Measurements from ENCODE around the gene HECW1.
"Not testable (repeated sequence)": the region's sequence is repeated elsewhere in the genome, so short reads cannot be mapped to it uniquely, and the experiment has no call there.

HECW1 gene

DNA sequence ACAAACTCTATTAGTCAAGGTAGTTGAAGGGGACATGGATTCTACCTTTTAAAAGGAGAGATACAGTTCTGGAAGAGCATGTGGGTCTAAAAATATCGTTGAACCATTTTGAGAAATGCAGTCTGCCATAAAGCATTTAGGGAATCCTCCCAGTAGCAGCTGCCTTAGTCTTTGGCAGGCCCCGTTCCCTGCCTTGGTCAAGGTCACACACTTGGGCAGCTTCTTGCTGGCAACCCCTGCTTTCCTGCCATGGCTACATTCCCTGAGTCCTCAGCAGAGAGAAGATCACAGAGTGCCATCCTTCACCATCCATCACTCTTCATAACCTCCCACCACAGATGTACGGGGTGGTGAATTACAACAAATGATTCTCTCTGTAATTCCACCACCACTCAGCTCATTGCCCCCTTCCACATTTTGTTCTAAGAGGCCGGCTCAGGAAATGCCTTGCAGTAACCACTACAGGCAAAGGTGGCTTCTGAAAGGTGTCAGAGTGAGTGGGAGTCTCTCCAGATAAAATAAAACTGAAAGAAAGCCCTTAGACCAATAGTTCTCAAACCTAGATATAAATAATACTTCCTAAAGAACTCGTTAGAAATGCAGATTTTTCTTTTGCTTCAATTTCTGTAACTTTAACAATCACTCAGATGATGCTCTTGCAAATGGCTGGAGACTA is 349.0 kb downstream of the HECW1 start:
- no peak for DNase-seq (ENCODE audit: low spot score)
- FAIRE-seq, result no peak

- DNase-seq (ENCODE audit: low spot score) (no peak), FAIRE-seq (no peak)
These were observed 350.4 kb downstream of the HECW1 start for GRCh38 chr7:43462836-43463235.

DNA sequence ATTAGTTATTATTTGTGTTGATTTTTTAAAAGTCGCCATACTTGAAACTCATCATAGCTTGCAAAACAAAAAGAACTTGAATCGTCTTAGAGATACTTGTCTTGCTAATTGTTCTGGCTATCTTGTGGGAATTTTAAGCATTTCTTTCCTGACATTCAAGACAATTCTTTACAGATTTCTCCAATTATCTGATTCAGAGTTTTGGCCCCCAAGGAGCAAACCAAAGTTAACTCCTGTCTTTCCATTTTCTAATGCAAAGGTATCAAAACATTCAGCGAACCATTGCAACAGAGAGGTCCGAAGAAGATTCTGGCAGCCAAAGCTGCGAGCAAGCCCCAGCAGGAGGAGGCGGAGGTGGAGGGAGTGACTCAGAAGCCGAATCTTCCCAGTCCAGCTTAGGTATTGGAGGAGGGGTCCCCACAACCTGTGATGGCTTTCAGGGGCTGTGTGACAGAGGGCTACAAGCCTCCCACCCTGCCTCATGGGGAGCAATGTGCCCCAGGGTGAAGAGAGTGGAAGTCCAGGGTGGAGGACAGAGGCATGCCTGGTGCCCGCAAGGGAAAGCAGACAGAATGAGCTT is 351.0 kb downstream of the HECW1 start:
- no peak for DNase-seq (ENCODE audit: low spot score)
- no peak for FAIRE-seq

GRCh38 chr7:43465581-43466554 is 353.4 kb downstream of the HECW1 start:
- no peak for FAIRE-seq
- no peak for DNase-seq (ENCODE audit: low spot score)

GRCh38 chr7:43467406-43467805 is 355.0 kb downstream of the HECW1 start:
- FAIRE-seq (no peak), DNase-seq (ENCODE audit: low spot score) (peak; percentile 39)

- no peak for DNase-seq (ENCODE audit: low spot score)
- no peak for FAIRE-seq
These were observed 355.4 kb downstream of the HECW1 start for GRCh38 chr7:43467846-43468245.

DNA sequence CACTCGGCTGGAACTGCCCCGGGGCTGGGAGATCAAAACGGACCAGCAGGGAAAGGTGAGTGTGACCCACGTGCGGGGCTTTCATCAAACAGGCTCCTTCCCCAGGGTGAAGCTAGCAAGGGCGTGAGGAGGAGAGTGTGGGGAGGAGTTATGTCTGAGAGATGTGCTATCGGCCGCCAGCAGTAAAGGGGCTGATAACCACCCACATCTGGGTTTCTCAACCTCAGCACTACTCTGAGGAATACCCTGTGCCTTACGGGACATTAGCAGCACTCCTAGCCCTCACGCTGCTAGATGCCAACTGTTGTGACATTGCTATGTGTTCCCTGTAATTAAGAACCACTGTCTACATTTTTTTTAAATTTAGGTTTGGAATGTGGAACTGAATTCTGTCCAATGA is 356.6 kb downstream of the HECW1 start:
- DNase-seq (ENCODE audit: low spot score), result no peak
- no peak for FAIRE-seq

DNA sequence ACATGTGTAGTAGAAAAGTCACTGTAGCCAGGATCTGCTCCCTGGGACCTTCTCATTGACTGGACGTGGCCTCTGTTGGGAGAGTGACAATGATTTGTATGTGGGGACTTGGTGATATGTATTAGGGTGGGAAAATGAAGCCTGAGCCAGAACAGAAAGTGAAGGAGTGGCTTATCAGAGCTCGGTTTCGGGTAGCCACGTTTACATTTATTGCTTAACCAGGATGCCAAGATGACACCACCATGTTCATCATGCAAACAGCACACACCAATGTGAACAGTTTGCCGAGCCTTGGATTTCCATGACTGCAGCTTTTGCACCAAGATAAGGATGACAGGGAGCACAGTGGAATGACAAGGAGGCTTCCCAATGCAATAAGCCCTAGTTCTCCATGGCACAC is 357.7 kb downstream of the HECW1 start:
- DNase-seq (ENCODE audit: low spot score), result no peak
- FAIRE-seq, result no peak

DNA sequence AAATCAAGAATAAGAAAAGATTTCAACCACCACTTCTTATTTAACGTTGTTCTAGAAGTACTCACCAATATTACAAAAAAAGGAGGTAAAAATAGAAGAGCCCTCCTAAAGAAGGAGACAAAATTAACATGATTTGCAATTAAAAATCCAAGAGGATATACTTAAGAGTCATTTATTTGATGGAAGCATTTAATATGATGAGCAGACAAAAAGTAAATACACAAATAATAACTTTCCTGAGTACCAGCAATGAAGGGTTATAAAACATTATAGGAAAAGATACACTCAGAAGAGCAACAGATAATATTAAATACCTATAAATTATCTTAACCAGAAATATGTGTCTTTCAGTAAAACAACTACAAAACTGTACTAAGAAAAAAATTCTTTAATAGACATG is 363.5 kb downstream of the HECW1 start:
- no peak for DNase-seq (ENCODE audit: low spot score)
- FAIRE-seq, result peak; percentile 37

DNA sequence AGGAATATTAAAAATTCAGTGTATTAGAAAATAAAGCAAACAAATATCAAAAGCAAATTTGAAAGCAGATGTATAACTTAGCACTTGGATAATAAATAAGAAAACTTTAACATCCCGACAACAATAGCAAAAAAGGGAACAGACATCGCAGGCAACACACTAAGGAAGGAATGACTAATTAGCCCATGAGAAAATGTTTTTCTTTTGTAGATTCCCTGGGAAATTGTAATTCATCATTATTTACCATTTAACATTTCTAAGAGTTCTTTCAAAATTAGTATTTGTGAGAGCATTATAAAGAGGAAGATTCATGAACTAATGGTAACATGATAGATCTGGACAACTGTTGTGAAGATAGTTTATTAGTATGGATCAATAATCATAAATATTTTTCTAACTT is 364.4 kb downstream of the HECW1 start:
- FAIRE-seq, result no peak
- no peak for DNase-seq (ENCODE audit: low spot score)

DNA sequence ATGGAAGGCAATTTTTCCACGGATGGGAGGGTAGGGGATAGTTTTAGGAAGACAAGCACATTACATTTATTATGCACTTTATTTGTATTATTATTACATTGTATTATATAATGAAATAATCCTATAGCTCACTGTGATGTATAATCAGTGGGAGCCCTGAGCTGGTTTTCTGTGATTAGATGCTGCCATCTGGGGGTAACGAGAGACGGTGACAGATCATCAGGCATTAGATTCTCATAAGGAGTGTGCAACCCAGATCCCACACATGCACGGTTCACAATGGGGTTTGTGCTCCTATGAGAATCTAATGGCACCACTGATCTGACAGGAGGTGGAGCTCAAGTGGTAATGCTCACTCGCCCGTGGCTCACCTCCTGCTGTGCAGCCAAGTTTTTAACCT is 366.6 kb downstream of the HECW1 start:
- FAIRE-seq, result peak; percentile 59
- peak; percentile 27 for DNase-seq (ENCODE audit: low spot score)

GRCh38 chr7:43479543-43479942 is 367.1 kb downstream of the HECW1 start:
- FAIRE-seq (no peak), DNase-seq (ENCODE audit: low spot score) (no peak)

- FAIRE-seq (no peak), DNase-seq (ENCODE audit: low spot score) (no peak)
These were observed 368.1 kb downstream of the HECW1 start for GRCh38 chr7:43480581-43480980.

- DNase-seq (ENCODE audit: low spot score) (peak; percentile 78), FAIRE-seq (peak; percentile 94)
These were observed 369.6 kb downstream of the HECW1 start for GRCh38 chr7:43481902-43482678.

GRCh38 chr7:43482679-43483252 is 370.3 kb downstream of the HECW1 start:
- FAIRE-seq (no peak), DNase-seq (ENCODE audit: low spot score) (no peak)

DNA sequence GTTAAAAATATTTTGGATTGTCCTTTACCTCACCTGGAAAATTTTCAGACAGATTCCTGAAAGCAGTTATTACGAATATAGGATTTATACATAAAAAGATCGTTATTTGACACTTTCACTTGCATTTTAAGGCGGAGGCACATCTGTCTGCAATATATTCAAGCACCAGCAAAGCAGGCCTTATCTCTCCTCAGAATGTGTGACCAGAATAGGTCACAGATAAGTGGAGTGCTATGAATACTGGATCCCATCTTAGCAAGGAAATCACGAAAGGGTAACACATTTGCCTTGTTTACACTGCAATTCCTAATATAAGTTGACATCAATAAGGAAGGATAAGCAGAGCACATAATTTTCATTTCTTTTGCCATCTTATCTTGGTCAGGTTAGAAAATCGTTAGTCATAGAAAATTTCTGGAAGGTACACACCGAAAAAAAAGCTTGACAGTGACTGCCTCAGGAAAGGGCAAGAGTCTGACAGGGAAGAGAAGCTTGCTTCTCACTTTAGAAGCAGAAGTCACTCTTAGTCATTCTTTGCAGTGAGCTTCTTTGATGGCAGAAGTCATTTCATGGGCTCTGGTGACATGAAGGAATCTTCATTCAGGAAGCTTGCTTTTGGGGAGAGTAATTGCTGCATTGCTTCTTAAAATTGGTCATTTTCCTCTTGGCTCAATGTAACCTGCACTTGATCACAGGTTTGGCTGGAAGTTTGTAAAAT is 372.4 kb downstream of the HECW1 start:
- peak; percentile 52 for DNase-seq (ENCODE audit: low spot score)
- peak; percentile 76 for FAIRE-seq

GRCh38 chr7:43485580-43485979 is 373.1 kb downstream of the HECW1 start:
- peak; percentile 53 for DNase-seq (ENCODE audit: low spot score)
- FAIRE-seq, result peak; percentile 83

DNA sequence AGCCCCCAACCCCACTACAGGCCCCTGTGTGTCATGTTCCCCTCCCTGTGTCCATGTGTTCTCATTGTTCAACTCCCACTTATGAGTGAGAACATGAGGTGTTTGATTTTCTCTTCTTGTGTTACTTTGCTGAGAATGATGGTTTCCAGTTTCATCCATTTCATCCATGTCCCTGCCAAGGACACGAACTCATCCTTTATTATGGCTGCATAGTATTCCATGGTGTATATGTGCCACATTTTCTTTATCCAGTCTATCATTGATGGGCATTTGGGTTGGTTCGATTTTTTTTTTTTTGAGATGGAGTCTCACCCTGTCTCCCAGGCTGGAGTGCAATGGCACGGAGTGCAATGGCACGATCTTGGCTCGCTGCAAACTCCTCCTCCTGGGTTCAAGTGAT is 373.6 kb downstream of the HECW1 start:
- FAIRE-seq; DNase-seq (ENCODE audit: low spot score): not testable (repeated sequence)

DNA sequence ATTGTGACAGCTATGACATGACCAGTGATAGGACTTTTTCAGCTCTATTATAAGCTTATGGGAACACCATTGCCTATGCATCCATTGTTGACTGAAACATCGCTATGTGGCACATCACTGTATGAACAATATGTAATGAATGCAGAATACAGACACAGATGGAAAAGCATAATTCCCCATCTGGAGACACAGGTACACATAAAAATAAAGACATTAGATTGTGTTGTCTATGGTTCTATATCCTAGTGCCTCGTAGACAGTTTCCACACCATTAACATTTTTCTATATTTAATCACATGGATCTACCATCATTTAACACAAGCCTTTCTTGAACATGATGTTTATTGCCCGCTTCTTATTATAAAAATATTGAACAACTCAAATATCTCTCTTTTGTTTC is 374.2 kb downstream of the HECW1 start:
- no peak for DNase-seq (ENCODE audit: low spot score)
- FAIRE-seq, result no peak

DNA sequence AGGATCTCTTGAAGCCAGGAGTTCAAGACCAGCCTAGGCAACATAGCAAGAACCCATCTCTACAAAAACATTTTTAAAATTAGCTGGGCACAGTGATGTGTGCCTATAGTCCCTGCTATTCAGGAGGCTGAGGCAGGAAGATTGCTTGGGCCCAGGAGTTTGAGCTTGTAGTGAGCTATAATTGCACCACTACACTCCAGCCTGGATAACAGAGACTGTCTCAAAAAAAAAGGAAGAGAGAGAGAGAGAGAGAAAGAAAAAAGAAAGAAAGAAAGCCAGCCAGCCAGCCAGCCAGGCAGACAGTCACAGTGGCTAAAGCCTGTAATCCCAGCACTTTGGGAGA is 375.3 kb downstream of the HECW1 start:
- DNase-seq (ENCODE audit: low spot score) (no peak), FAIRE-seq (no peak)

GRCh38 chr7:43489257-43489656 is 376.8 kb downstream of the HECW1 start:
- DNase-seq (ENCODE audit: low spot score), result no peak
- no peak for FAIRE-seq
